ENCODE measurements around the gene EPS8L1.

GRCh38 chr19:55113570-55114039 is 37.9 kb downstream of the EPS8L1 start:
- TF ChIP-seq POLR2AphosphoS5 (IDR thresholded peaks at IDR 0.05; ENCODE audit: borderline replicate concordance, low read depth, low read length) (no peak), EZH2 (IDR thresholded peaks at IDR 0.05) (no peak), FOXP2 (optimal IDR thresholded peaks at IDR 0.05; ENCODE audit: control extremely low read depth, extremely low read length, insufficient read depth) (no peak)
